H9 (cell line): ENCODE data around the gene NEK6. TPM values are rescaled to one million over a fixed set of nuclear protein-coding genes. Genes with fewer than 3 reads are reported as not detected.

Experiments used
- DNase-seq: peaks from one replicate; pipeline ENCODE4 v3.0.0-alpha.2; 2017
- H2AFZ ChIP-seq: one replicate; pipeline ENCODE4 v1.6.1; 2013; ENCODE audit warnings: mild to moderate bottlenecking, low read length, control low read depth, moderate library complexity
- H2AK5ac ChIP-seq: 2 replicates; pipeline ENCODE4 v1.6.1; 2013; ENCODE audit warnings: low read length, control low read depth, mixed read lengths; ENCODE audit not compliant: insufficient read length
- H2BK120ac ChIP-seq: one replicate; pipeline ENCODE4 v1.6.1; 2013; ENCODE audit warnings: low read depth, mild to moderate bottlenecking, low read length, control low read depth, inconsistent platforms; ENCODE audit not compliant: poor library complexity, severe bottlenecking
- H2BK12ac ChIP-seq: 2 replicates; pipeline ENCODE4 v1.6.1; 2013; ENCODE audit warnings: low read length, control low read depth, mixed read lengths, low read depth; ENCODE audit not compliant: insufficient read length
- H2BK15ac ChIP-seq: 2 replicates; pipeline ENCODE4 v1.6.1; 2013; ENCODE audit warnings: low read depth, low read length, control low read depth
- H2BK20ac ChIP-seq: one replicate; pipeline ENCODE4 v1.6.1; 2013; ENCODE audit warnings: low read depth, mild to moderate bottlenecking, low read length, control low read depth, inconsistent platforms; ENCODE audit not compliant: poor library complexity, severe bottlenecking
- H2BK5ac ChIP-seq: 2 replicates; pipeline ENCODE4 v1.6.1; 2013; ENCODE audit warnings: low read length, control low read depth, mixed read lengths; ENCODE audit not compliant: insufficient read length
- H3K14ac ChIP-seq: 2 replicates; pipeline ENCODE4 v1.6.1; 2013; ENCODE audit warnings: low read length, control low read depth; ENCODE audit not compliant: insufficient read depth
- H3K18ac ChIP-seq: 2 replicates; pipeline ENCODE4 v1.6.1; 2013; ENCODE audit warnings: low read depth, mild to moderate bottlenecking, mixed read lengths, low read length, control low read depth; ENCODE audit not compliant: insufficient read length
- H3K23ac ChIP-seq: 2 replicates; pipeline ENCODE4 v1.6.1; 2013; ENCODE audit warnings: low read length, control low read depth, mixed read lengths, low read depth; ENCODE audit not compliant: insufficient read length
- H3K23me2 ChIP-seq: 2 replicates; pipeline ENCODE4 v1.6.1; 2013; ENCODE audit warnings: low read depth, mild to moderate bottlenecking, mixed read lengths, low read length, control low read depth; ENCODE audit not compliant: insufficient read length, poor library complexity, severe bottlenecking
- H3K27ac ChIP-seq: 2 replicates; pipeline ENCODE4 v1.5.1; 2013; ENCODE audit warnings: low read length, control low read depth, mixed read lengths, low read depth; ENCODE audit not compliant: insufficient read length
- H3K27me3 ChIP-seq: 2 replicates; pipeline ENCODE4 v1.6.1; 2013; ENCODE audit warnings: low read length, control low read depth, inconsistent platforms; ENCODE audit not compliant: insufficient read depth
- H3K4ac ChIP-seq: 2 replicates; pipeline ENCODE4 v1.6.1; 2013; ENCODE audit warnings: low read depth, mild to moderate bottlenecking, control low read depth, inconsistent platforms, low read length, moderate library complexity
- H3K4me1 ChIP-seq: 2 replicates; pipeline ENCODE4 v1.6.1; 2013; ENCODE audit warnings: low read length, control low read depth, inconsistent platforms; ENCODE audit not compliant: insufficient read depth
- H3K4me2 ChIP-seq: 2 replicates; pipeline ENCODE4 v1.6.1; 2013; ENCODE audit warnings: low read length, control low read depth, mixed read lengths; ENCODE audit not compliant: insufficient read length, insufficient read depth
- H3K56ac ChIP-seq: 2 replicates; pipeline ENCODE4 v1.6.1; 2013; ENCODE audit warnings: low read depth, mild to moderate bottlenecking, mixed read lengths, low read length, control low read depth; ENCODE audit not compliant: insufficient read length
- H3K79me1 ChIP-seq: 2 replicates; pipeline ENCODE4 v1.6.1; 2013; ENCODE audit warnings: low read depth, mild to moderate bottlenecking, moderate library complexity, low read length, control low read depth, inconsistent platforms; ENCODE audit not compliant: insufficient read depth, poor library complexity, severe bottlenecking
- H3K79me2 ChIP-seq: 2 replicates; pipeline ENCODE4 v1.6.1; 2013; ENCODE audit warnings: low read length, control low read depth, inconsistent platforms; ENCODE audit not compliant: insufficient read depth
- H3K9ac ChIP-seq: 2 replicates; pipeline ENCODE4 v1.6.1; 2013; ENCODE audit warnings: low read length, control low read depth, mixed read lengths; ENCODE audit not compliant: insufficient read length; ENCODE audit errors: extremely low read depth
- H3K9me3 ChIP-seq: one replicate; pipeline ENCODE4 v1.6.1; 2013; ENCODE audit warnings: low read depth, low read length, inconsistent platforms; ENCODE audit not compliant: control insufficient read depth
- H3T11ph ChIP-seq: one replicate; pipeline ENCODE4 v1.6.1; 2013; ENCODE audit warnings: mild to moderate bottlenecking, low read length, control low read depth, inconsistent platforms
- H4K20me1 ChIP-seq: one replicate; pipeline ENCODE4 v1.6.1; 2013; ENCODE audit not compliant: control insufficient read depth, insufficient read length, insufficient read depth
- H4K5ac ChIP-seq: 2 replicates; pipeline ENCODE4 v1.6.1; 2013; ENCODE audit warnings: low read depth, mild to moderate bottlenecking, mixed read lengths, low read length, control low read depth; ENCODE audit not compliant: insufficient read length
- H4K8ac ChIP-seq: replicated peaks from 2 replicates; pipeline ENCODE4 v1.6.1; 2013; ENCODE audit warnings: low read length, control low read depth, mixed read lengths, low read depth; ENCODE audit not compliant: insufficient read length
- H4K91ac ChIP-seq: 2 replicates; pipeline ENCODE4 v1.6.1; 2013; ENCODE audit warnings: low read depth, mild to moderate bottlenecking, moderate library complexity, mixed read lengths, low read length, control low read depth; ENCODE audit not compliant: insufficient read length
- H3K27ac Mint-ChIP-seq, 3 experiments: 2 replicates in 2 of 3; 3 replicates in 1 of 3; pipeline ENCODE4 v1.8.0; 2020 to 2021; ENCODE audit warnings: mixed read lengths in 3 of 3, mild to moderate bottlenecking in 1 of 3, moderate library complexity in 1 of 3
- H3K27me3 Mint-ChIP-seq: 2 replicates; pipeline ENCODE4 v1.8.0; 2021; ENCODE audit warnings: low read depth, mild to moderate bottlenecking, moderate library complexity, mixed read lengths
- H3K36me3 Mint-ChIP-seq, 3 experiments: 2 replicates in 2 of 3; 3 replicates in 1 of 3; pipeline ENCODE4 v1.8.0; 2020 to 2021; ENCODE audit warnings: low read depth in 3 of 3, mixed read lengths in 3 of 3; ENCODE audit not compliant: insufficient read depth in 1 of 3
- H3K4me1 Mint-ChIP-seq, 2 experiments: 2 replicates each; pipeline ENCODE4 v1.8.0; 2020; ENCODE audit warnings: mixed read lengths in 2 of 2
- H3K4me3 Mint-ChIP-seq, 2 experiments: 2 replicates in 1 of 2; 3 replicates in 1 of 2; pipeline ENCODE4 v1.8.0; 2020 to 2021; ENCODE audit warnings: mild to moderate bottlenecking in 2 of 2, mixed read lengths in 2 of 2, moderate library complexity in 1 of 2
- H3K9me3 Mint-ChIP-seq, 2 experiments: 2 replicates in 1 of 2; 3 replicates in 1 of 2; pipeline ENCODE4 v1.8.0; 2020; ENCODE audit warnings: mild to moderate bottlenecking in 2 of 2, mixed read lengths in 2 of 2, moderate library complexity in 1 of 2
- CTCF ChIP-seq: fragments of 200-600 bp; sonication (generic); conservative IDR thresholded peaks from 3 replicates; pipeline ENCODE4 v1.8.0; 2021; ENCODE audit warnings: antibody characterized with exemption, mild to moderate bottlenecking
- WGBS: extraction: QIAGEN DNeasy Blood & Tissue Kit; methylation state at CpG from one replicate; pipeline ENCODE4 v1.1.7; 2013; ENCODE audit warnings: missing lambda C conversion rate, low lambda C conversion rate, mixed read lengths; ENCODE audit not compliant: insufficient read length; ENCODE audit errors: extremely low coverage; 5-methylcytosine and 5-hydroxymethylcytosine counted together
- total RNA-seq: library from RNA; stranded (reverse); gene quantifications from 2 replicates; pipeline ENCODE4 v1.2.1, GENCODE V29; 2021

NEK6 gene
- total RNA-seq, 1 experiment from 2014 or later = 14.3 TPM

GRCh38 chr9:124217836-124218437 lies 39.8 kb upstream of the NEK6 start:
- H3T11ph ChIP-seq = no peak overlapping the region
- Mint-ChIP-seq H3K9me3 (no peaks in the 10 kb centered on the region), H3K27me3 (peaks cover 3% of the 10 kb centered on the region), H3K4me1 (no peaks in the 10 kb centered on the region), H3K27ac (no peak overlapping the region; a peak in 2 of 7 replicates), H3K36me3 (no peaks in the 10 kb centered on the region), H3K4me3 (no peak overlapping the region)
- H3K27ac ChIP-seq = no peak overlapping the region
- no peaks in the 10 kb centered on the region for H3K27me3 ChIP-seq
- no peaks in the 10 kb centered on the region for H3K9me3 ChIP-seq
- H3K4me1 ChIP-seq = no peaks in the 10 kb centered on the region
- H4K20me1 ChIP-seq = no peaks in the 10 kb centered on the region
- H3K79me1 ChIP-seq = no peaks in the 10 kb centered on the region
- H2BK12ac ChIP-seq = no peak overlapping the region
- H2AFZ ChIP-seq = no peak overlapping the region
- no peak overlapping the region for H2AK5ac ChIP-seq
- H3K18ac ChIP-seq = no peak overlapping the region
- no peak overlapping the region for H2BK5ac ChIP-seq
- no peaks in the 10 kb centered on the region for H3K79me2 ChIP-seq
- H4K91ac ChIP-seq = no peak overlapping the region
- no peak overlapping the region for H3K4ac ChIP-seq
- no peak overlapping the region for H3K9ac ChIP-seq
- no peak overlapping the region for H2BK15ac ChIP-seq
- no peak overlapping the region for H3K4me2 ChIP-seq
- H3K23ac ChIP-seq = no peak overlapping the region
- DNase-seq = no peak
- no CpG with 5 or more reads among the region's 8 CpGs for WGBS
- no peak overlapping the region for H4K5ac ChIP-seq
- no peak overlapping the region for H2BK120ac ChIP-seq
- H3K23me2 ChIP-seq = no peaks in the 10 kb centered on the region
- no peak overlapping the region for H3K14ac ChIP-seq
- no peak for TF ChIP-seq CTCF
- no peak overlapping the region for H3K56ac ChIP-seq
- H4K8ac ChIP-seq = no peak overlapping the region
- H2BK20ac ChIP-seq = no peak overlapping the region
